GM19372 (cell line): ENCODE data around the gene BTLA.
"Not testable (repeated sequence)": the region's sequence is repeated elsewhere in the genome, so short reads cannot be mapped to it uniquely, and the experiment has no call there.

Source experiments
- ATAC-seq: cut with Tn5 transposase; IDR thresholded peaks from one replicate; pipeline ENCODE4 v1.9.1; 2021; ENCODE audit warnings: mild to moderate bottlenecking, low read depth, moderate library complexity; ENCODE audit not compliant: unreplicated experiment

Gene BTLA

GRCh38 chr3:112498914-112499711 is at the start of gene BTLA:
Gene BTLA (minus strand): TSS chr3:112499472. CDS start chr3:112499358, 114 bp downstream.
- ATAC-seq: peak; percentile 48

- no peak for ATAC-seq
Measured at GRCh38 chr3:112546216-112546759, 47.0 kb upstream of the BTLA start.

- peak; percentile 90 for ATAC-seq
Measured at GRCh38 chr3:112539825-112540650, 40.8 kb upstream of the BTLA start.

GRCh38 chr3:112531358-112531781 is 32.1 kb upstream of the BTLA start:
- no peak for ATAC-seq

- no peak for ATAC-seq
Measured at GRCh38 chr3:112530573-112530972, 31.3 kb upstream of the BTLA start.

GRCh38 chr3:112524127-112524526 is 24.9 kb upstream of the BTLA start:
- ATAC-seq: not testable (repeated sequence)

- peak; percentile 45 for ATAC-seq
Measured at GRCh38 chr3:112519424-112520001, 20.2 kb upstream of the BTLA start.

- not testable (repeated sequence) for ATAC-seq
Measured at GRCh38 chr3:112518970-112519369, 19.7 kb upstream of the BTLA start.

GRCh38 chr3:112514527-112515128 is 15.4 kb upstream of the BTLA start:
- ATAC-seq: peak; percentile 99

GRCh38 chr3:112512320-112512719 is 13.0 kb upstream of the BTLA start:
- ATAC-seq: no peak

- ATAC-seq: no peak
Measured at GRCh38 chr3:112508860-112509259, 9.6 kb upstream of the BTLA start.

GRCh38 chr3:112508261-112508660 is 9.0 kb upstream of the BTLA start:
- ATAC-seq: no peak

- no peak for ATAC-seq
Measured at GRCh38 chr3:112505907-112506306, 6.6 kb upstream of the BTLA start.

GRCh38 chr3:112504123-112504522 is 4.9 kb upstream of the BTLA start:
- no peak for ATAC-seq

- ATAC-seq: no peak
Measured at GRCh38 chr3:112503304-112503972, 4.2 kb upstream of the BTLA start.

- no peak for ATAC-seq
Measured at GRCh38 chr3:112500621-112501020, 1.3 kb upstream of the BTLA start.

- ATAC-seq: no peak
Measured at GRCh38 chr3:112497897-112498548, 1.2 kb downstream of the BTLA start.

GRCh38 chr3:112496366-112497067 is 2.8 kb downstream of the BTLA start:
- no peak for ATAC-seq

- not testable (repeated sequence) for ATAC-seq
Measured at GRCh38 chr3:112494448-112494767, 4.9 kb downstream of the BTLA start.
